Retinal pigment epithelial cell (primary cell): ENCODE data around the gene HAND2.

Experiments
- DNase-seq: peaks from one replicate; pipeline ENCODE4 v3.0.0-alpha.2; 2010; ENCODE audit warnings: low read depth
- H3K4me3 ChIP-seq: 2 replicates; pipeline ENCODE4 v1.5.1; 2011; ENCODE audit warnings: mild to moderate bottlenecking, low read length, control low read depth, moderate library complexity
- CTCF ChIP-seq: conservative IDR thresholded peaks from 2 replicates; pipeline ENCODE4 v1.5.1; 2011; ENCODE audit warnings: low read depth, low read length, control low read depth, inconsistent platforms

HAND2 gene

DNA sequence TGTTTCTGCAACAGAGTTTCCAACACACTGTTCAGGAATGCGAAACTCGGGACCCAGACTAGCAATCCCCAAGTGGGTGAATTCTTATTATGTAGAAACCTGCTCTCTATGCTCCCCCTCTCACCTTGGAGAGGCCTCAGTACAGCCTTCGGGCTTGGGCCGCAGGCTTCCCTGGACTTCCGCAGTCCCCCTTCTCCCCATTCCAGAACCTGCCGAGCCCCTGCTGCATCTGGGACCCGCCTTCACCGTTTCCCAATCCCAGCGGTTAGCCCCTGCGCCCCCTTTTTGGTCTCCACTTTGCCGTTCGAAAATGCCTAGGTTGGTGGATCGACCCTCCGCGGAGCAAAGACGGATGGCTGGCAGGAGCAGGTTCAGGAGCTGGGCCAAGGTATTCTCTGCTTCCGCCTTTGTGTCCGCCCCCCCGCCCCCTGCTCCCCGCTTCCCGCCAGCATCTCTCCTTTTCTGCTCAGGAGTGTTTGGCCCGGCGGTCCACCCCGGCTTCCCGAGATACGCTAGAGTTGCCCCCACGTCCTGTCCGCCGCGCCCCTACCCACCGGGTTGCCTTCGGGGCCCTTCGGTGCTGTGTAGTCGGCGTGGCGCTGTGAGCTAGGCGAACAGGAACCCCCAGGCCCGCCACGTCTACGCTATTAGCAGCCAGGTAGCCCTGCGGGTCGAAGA lies 11.5 kb downstream of the HAND2 start:
- H3K4me3 ChIP-seq, result peak overlapping the region; percentile 5
- no peak for TF ChIP-seq CTCF
- no peak for DNase-seq

- no peak for TF ChIP-seq CTCF
- no peak overlapping the region for H3K4me3 ChIP-seq
- no peak for DNase-seq
These were observed 12.1 kb downstream of the HAND2 start for GRCh38 chr4:173517781-173518424.

DNA sequence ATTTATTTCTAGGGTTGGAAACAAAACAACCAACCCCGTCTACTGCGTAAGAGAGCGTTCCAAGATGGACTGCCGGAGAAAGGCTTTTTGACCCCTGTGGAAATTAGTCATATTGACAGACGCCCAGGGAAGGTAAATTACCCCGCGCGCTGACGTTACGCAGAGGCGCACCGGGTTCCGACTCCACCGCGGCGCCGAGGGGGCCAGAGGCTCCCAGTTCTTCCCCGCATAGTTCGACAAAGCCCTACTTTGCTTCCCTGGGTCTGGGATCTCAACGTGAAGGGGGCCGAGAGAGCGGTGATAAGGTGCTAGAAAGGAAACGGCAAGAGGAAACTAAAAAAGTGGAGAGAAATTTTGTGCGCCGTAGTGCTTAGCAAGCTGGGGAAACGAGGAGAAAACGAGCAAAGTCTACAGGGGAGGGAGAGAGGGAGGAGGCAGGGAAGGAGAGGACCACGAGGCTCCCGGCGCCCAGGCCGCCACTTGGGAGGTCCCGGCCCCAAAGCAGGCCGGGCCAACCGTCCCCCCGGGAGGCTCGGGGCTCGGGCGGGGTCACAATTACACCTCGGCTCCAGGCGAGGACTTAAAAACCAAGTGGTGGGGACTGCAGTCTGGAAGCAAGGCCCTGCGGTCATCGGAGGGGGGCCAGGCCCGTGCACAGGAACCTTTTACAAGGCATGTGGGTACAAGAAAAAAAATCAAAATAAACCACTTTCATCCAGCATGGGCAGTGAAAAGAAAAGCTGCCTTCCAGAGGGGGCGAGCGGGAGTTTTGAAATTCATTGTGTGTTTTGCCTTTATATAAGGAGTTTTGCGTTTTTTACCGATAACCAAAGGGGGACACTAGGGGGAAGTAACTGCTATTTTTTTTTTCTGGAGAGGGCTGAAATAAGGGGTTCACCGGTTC lies 13.2 kb downstream of the HAND2 start:
- no peak for DNase-seq
- TF ChIP-seq CTCF, result no peak
- peak overlapping the region; percentile 13 for H3K4me3 ChIP-seq

DNA sequence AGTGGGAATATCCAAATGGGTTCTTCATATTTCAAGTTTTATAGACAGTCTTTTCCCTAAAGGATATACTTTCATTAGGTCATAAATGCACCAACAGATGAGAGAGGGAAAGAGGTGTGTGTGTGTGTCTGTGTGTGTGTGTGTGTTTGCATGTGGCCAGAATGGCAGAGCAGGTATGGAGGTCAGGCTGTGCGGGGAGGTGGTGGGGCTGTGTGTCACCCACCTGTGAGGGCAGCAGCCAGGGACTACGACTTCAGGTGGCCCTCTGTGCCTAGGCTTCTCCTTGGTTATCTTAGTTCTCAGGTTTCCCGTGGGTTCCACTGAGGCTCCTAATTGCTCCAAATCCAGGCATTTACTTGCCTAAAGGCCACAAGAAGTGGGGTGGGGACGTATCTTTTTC lies 14.6 kb downstream of the HAND2 start:
- DNase-seq, result no peak
- H3K4me3 ChIP-seq, result no peak overlapping the region
- no peak for TF ChIP-seq CTCF

GRCh38 chr4:173514641-173515217 lies 15.3 kb downstream of the HAND2 start:
- TF ChIP-seq CTCF, result no peak
- no peak overlapping the region for H3K4me3 ChIP-seq
- DNase-seq, result no peak

DNA sequence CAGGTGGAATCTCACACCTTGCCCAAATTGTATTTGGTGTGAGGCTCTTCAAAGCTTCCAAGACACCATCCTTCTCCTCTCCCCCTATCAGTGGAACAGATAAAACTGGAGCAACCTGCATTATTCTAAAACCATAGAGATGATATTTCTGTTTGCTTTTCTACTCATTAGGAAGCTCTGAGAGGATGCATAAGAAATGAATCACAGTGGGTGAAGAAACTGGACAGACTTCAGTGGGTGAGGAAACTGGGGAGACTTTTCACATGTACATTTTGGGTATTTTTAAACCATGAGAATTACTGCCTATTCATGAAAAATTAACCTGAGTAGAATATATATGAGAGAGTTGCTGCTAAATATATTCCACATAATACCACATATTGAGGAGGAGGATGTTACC lies 16.4 kb downstream of the HAND2 start:
- no peak overlapping the region for H3K4me3 ChIP-seq
- DNase-seq, result no peak

More for the DNA sequence above, 16.4 kb downstream of the HAND2 start:
- TF ChIP-seq CTCF, result no peak
